GM21528 (cell line): ENCODE results near the gene CP.
"Not testable (repeated sequence)": the region's sequence is repeated elsewhere in the genome, so short reads cannot be mapped to it uniquely, and the experiment has no call there.

ENCODE experiments used
- ATAC-seq: cut with Tn5 transposase; IDR thresholded peaks from one replicate; pipeline ENCODE4 v1.9.1; 2021; ENCODE audit warnings: mild to moderate bottlenecking, moderate library complexity; ENCODE audit not compliant: unreplicated experiment, low FRiP score

The CP gene

GRCh38 chr3:149221783-149222517 lies at the start of gene CP:
TSS of gene CP (minus strand) at chr3:149221829. CDS start at chr3:149221792, 37 bp downstream.
- no peak for ATAC-seq

GRCh38 chr3:149270180-149270579 lies 48.6 kb upstream of the CP start:
- no peak for ATAC-seq

GRCh38 chr3:149269687-149270086 lies 48.1 kb upstream of the CP start:
- ATAC-seq: no peak

GRCh38 chr3:149267565-149267964 lies 45.9 kb upstream of the CP start:
- no peak for ATAC-seq

DNA sequence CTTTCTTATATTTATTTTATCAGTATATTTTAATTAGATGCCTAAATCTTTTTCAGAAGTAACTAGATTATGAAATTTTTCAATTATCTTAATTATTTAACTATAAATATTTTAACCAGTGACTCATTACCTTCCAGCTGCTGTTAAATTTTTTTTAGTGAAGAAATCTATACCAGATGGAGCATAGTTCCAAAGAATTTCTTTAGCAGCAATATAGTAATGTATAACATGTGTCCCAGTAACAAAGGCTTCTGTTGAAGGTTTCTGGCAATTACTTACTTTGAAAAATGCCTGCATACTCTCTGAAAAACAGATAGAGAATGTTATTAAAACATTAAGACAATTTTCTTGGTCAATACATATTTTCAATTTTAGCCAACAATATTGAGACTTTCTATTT lies 45.1 kb upstream of the CP start:
- no peak for ATAC-seq

DNA sequence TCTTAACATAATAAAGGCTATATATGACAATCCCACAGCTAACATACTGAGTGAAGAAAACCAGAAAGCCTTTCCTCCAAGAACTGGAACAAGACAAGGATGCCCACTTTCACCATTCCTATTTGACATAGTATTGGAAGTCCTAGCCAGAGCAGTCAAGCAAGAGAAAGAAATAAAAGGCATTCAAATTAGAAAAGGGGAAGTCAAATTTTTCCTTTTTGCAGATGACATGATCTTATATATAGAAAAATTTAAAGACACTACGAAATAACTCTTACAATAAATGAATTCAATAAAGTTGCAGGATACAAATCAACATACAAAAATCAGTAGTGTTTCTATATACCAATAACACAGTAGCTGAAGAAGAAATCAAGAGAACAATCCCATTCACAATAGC lies 42.2 kb upstream of the CP start:
- ATAC-seq: no peak

DNA sequence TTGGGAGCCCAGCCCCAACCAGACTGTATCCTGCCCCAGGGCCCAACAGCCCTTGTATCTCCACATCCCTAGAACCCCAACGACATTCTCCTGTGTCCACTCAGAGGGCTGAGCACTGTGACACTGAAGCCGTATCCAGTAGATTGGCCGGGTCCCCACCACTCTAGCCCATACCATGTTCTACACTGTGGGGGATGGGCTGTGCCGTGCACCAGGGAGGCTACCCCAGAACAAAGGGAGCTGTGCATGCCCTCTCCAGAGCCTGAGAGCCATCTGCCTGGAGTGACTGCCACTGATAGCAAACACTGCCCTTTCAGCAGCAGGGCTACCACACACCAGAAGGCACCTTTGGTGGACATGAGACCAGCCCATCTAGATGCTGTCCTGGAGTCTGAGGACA lies 37.1 kb upstream of the CP start:
- ATAC-seq: no peak

- no peak for ATAC-seq
Observed at GRCh38 chr3:149258298-149258697, 36.7 kb upstream of the CP start.

DNA sequence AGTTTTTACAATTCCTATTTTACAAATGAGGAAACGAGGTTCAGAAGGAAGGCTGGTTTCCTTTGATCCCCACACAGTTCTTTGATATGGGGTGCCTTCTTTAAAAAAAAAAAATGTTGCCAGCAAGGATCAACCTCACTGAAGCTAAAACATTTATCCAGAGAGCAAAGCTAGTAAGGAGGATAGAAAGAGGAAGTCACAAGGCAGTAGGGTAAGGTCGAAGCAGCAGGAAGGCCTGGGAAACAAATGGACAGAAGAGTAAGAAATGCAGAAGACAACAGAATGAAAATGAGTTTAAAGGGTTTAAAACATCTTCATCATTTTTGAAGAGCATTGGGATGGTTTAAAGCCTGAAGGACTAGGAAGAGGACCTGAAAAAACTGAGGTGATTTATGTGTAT lies 30.6 kb upstream of the CP start:
- ATAC-seq: no peak

DNA sequence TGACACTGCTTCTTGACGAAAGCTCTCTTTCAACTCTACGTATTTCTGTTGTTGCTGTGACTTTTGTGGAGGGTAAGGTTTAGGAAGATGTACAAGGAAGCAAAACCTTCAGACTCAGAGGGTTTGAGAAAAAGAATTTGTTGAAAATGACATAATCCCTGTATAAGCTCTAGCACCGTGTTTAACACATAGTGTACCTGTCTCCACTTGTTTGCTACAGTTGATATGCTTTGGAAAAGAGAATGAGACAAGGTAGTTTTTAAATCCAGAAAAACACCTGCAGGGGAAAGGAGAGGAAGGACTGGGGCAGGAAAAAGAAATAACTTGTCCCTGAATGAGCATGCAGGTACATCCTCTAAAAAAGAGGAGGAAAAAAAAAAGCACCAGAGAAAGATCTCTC lies 29.6 kb upstream of the CP start:
- no peak for ATAC-seq

DNA sequence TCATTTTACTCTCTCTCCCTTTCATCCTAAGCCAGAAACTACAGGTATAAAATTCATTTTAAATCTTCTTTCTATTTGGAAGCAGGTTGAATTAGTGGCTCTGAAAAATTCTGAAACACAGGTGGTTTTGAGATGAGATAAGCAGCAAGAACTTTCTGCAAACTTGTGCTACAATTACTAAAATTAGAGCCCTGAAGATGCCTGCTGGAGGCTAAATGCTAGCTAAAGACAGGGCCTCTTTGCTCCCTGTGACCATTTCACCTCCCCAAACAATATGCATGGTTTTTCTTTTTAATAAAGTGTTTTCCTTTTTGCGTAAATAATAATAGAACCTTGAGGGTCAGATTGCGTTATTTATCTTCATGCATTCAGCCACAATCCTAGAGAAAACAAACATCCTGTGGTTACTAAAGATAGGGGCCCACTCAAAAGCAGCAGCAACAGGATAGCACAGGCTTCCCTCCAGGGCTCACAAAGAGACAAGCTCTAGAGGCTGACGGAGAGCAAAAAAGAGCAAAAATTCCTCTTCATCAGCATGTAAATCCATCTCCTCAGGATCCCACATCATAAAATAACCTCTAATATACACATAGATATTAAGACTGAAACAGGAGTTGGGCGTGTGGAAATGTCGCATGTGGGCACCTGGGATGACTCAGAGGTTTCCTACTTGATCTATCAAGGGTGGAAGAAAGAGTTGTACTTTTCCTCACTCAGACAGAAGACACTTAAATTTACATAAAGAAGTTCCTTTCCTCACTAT lies 26.5 kb upstream of the CP start:
- ATAC-seq: peak; percentile 56

- ATAC-seq: no peak
Observed at GRCh38 chr3:149247008-149247710, 25.5 kb upstream of the CP start.

DNA sequence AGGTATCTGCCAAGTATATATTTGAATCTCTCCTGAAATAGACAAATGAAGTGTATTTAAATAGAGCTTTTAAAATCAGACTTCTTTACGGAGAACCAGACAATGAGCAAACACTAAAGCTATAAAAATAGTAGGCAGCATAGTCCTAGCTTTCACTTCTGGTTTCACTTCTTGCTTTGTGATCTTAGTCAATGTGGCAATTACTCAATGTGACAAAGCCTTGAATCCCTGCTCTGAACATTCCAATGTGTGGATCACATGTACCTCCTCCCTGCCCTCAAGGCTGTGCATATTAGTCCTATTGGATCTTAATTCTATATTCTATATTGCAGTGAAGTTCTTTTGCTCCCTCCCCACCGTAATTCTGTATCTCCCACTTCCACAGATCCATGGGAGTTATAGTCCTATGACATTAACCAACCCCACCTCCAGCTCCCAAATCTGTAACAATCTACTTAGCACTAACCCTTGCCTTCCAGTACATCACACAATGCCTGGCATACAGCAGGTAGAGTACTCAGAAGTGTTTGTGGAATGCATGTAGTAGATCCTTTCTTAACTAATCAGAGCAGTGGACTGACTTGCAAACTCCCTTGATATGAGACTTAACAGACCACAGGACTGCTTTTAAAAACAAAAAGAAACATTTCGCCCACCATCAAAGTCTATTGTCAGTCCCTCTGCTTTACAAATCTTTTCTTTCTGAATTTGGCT lies 24.3 kb upstream of the CP start:
- ATAC-seq: peak; percentile 83

DNA sequence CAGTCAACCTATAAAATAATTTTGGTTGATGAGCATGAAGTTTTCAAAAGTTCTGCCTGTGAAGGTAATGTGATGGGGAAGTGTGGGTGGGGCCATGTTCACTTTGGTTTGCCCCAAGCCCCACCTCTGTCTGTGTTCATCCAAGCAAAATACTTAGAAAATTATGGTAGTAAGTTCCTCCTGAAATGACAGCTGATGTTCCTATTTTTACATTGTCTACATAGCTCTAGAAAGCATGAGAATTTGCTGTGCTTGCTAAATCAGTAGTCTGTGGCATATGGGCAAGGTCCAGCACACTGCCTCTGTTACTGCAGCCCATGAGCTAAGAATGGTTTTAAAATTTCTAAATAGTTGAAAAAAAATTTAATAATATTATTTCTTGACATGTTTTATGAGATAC lies 21.9 kb upstream of the CP start:
- no peak for ATAC-seq

DNA sequence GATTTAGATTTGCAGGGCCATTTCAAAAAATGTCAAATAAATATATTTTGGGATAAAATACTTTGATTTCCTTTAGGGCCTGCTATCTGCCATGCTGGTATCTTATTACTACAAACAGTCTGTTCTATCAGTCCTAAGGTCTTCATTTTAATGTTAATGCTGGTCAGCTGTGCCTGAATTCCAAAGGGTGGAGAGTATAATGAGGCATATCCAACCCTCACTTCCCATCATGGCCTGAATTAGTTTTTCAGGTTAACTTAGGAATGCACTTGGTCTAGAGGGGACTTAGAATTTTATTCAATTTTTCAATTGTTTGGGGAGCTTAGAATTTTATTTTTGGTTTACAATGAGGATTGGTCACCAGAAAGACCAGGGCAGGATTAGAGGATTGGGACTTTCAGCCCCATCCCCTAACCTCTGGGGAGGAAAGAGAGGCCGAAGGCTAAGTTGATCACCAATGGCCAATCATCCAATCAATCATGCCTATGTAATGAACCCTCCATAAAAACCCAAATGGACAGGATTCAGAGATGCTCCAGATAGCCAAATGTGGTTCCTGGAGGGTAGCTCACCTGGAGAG lies 17.8 kb upstream of the CP start:
- ATAC-seq: no peak

DNA sequence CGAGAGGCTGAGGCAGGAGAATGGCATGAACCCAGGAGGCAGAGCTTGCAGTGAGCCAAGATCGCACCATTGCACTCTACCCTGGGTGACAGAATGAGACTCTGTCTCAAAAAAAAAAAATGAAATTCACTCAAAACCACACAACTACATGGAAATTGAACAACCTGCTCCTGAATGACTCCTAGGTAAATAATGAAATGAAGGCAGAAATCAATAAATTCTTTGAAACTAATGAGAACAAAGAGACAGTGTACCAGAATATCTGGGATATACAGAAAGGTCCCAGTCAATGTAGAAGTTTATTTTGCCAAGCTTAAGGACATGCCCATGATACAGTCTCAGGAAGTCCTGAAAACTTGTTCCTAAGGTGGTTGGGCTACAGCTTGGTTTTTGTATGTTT lies 16.6 kb upstream of the CP start:
- not testable (repeated sequence) for ATAC-seq

DNA sequence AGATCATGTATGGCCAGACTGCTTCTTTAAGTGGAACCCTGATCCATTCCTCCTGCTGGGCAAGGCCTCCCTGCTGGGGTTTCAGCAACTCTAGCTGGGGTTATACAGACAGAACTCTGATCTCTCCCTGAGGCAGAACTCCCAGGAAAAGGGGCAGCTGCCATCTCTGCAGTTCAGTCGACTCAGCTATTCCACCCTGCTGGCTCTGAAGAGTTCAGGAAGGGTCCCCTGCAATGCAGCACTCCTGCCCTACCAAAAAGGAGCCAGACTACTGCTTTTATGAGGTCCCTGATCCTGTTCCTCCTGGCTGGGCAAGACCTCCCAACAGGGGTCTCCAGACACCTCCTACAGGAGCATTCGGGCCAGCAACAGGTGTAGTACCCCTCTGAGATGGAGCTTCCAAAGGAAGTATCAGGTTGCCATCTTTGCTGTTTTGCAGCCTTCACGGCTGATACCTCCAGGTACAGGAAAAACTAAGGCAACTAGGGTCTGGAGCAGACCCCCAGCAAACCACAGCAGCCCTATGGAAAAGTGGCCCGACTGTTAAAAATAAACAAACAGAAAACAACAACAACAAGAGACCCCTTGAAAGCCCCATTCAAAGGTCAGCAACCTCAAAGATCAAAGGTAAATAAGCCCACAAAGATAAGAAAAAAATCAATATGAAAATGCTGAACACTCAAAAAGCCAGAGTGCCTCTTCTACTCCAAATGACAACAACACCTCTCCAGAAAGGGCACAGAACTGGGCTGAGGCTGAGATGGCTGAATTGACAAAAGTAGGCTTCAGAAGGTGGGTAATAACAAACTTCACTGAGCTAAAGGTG lies 14.2 kb upstream of the CP start:
- ATAC-seq: no peak

- ATAC-seq: no peak
Observed at GRCh38 chr3:149234671-149235245, 13.1 kb upstream of the CP start.

DNA sequence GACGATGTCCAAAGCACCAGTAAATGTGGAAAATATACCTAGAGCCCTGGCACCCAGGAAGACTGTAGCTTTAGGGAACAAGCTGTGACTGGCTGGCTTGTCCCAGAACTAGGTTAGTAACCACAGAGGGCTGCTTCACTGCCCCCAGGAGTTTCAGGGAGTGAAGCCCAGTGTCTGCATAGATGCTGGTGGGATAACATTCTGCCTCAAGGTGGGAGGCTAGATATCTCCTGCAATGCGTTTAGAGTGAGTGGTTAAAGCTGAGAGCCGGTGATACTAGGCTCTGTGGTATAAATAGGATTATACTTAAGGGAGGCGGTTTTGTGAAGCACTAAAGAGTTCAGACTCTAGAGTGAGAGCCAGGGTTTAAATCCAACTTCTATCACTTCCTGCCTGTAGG lies 11.7 kb upstream of the CP start:
- ATAC-seq: no peak
